Vagina (tissue), 2 donors: ENCODE data around the gene HHLA2. TPM values are rescaled to one million over a fixed set of nuclear protein-coding genes. Genes with fewer than 3 reads are reported as not detected.
A peak's percentile ranks its signal among the peaks of the same experiment; 100 is the strongest.

Experiments used
- DNase-seq, 2 donors: peaks; one replicate each; pipeline ENCODE4 v3.0.0-alpha.2; 2017; ENCODE audit errors: extremely low spot score in 2 of 2
- H3K27ac ChIP-seq: fragments of 200-600 bp; sonication (generic); one replicate; pipeline ENCODE4 v1.5.1; 2019
- H3K27me3 ChIP-seq: fragments of 200-600 bp; sonication (generic); one replicate; pipeline ENCODE4 v1.5.1; 2019
- H3K36me3 ChIP-seq, 2 donors: fragments of 200-600 bp; sonication (generic); one replicate each; pipeline ENCODE4 v1.5.1; 2017 to 2019
- H3K4me1 ChIP-seq: fragments of 200-600 bp; sonication (generic); one replicate; pipeline ENCODE4 v1.5.1; 2019
- H3K4me3 ChIP-seq, 2 donors: fragments of 200-600 bp; sonication (generic); 1 replicate in 1 of 2; 2 replicates in 1 of 2; pipeline ENCODE4 v1.5.1; 2016 to 2019
- H3K9me3 ChIP-seq: fragments of 200-600 bp; sonication (generic); one replicate; pipeline ENCODE4 v1.5.1; 2019
- POLR2A ChIP-seq, 2 donors: fragments of 450-650 bp; IDR thresholded peaks; one replicate each; pipeline ENCODE4 v1.6.1; 2017; ENCODE audit warnings: antibody characterized with exemption in 2 of 2, mild to moderate bottlenecking in 2 of 2, moderate library complexity in 2 of 2
- POLR2AphosphoS5 ChIP-seq, 2 donors: sonication (generic); formaldehyde crosslinking; IDR thresholded peaks; one replicate each; pipeline ENCODE4 v1.9.0; 2017; ENCODE audit warnings: antibody characterized with exemption in 2 of 2, mild to moderate bottlenecking in 2 of 2, low read depth in 1 of 2; ENCODE audit not compliant: insufficient read depth in 1 of 2
- intact Hi-C: fragments of 100-400 bp; cut with DNase I; formaldehyde crosslinking; loops from one replicate; pipeline ENCODE4 v1.15.1; 2023
- total RNA-seq: library from RNA; depleted of rRNA; stranded (reverse); fragments of >200 nt; gene quantifications from one replicate; pipeline ENCODE4 v1.2.3, GENCODE V29; 2016
- TF ChIP-seq, protein P1 (sequence below), 3 experiments: fragments of 450-650 bp in 2 of 3; fragments of 200-600 bp in 1 of 3; sonication (generic) in 1 of 3; IDR thresholded peaks; one replicate each; pipeline ENCODE4 v1.5.1; 2017 to 2019; ENCODE audit warnings: antibody characterized with exemption in 3 of 3, mild to moderate bottlenecking in 2 of 3, moderate library complexity in 2 of 3

The HHLA2 gene
- total RNA-seq, 1 donor from 2014 or later, result not detected

DNA sequence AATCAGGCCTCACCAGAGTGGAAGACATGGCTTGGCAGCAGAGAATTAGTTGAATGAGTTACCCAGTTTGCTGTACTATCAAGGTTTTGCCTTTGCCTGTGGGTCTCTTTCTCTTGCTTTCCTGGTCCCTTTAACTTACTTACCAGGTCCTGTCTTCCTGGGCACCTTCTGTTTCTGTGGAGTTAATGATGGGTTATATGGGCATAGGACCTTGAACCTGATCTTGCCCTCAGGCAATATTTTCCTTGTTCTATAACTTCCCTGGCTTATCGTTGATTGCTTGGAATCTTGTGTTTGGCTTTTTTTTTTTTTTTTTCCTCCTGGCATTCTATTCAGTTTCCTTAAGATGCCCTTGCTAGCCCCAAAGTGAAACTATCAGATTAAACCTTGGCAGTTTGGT is 106.8 kb downstream of the HHLA2 start:
- Histone ChIP-seq H3K36me3 (no peaks in the 10 kb centered on the region), H3K27ac (no peak overlapping the region), H3K27me3 (no peaks in the 10 kb centered on the region), H3K4me1 (no peaks in the 10 kb centered on the region), H3K9me3 (no peaks in the 10 kb centered on the region), H3K4me3 (no peak overlapping the region)
- DNase-seq, result no peak
- intact Hi-C loops, result no loop called here
- TF ChIP-seq, protein P1, sequence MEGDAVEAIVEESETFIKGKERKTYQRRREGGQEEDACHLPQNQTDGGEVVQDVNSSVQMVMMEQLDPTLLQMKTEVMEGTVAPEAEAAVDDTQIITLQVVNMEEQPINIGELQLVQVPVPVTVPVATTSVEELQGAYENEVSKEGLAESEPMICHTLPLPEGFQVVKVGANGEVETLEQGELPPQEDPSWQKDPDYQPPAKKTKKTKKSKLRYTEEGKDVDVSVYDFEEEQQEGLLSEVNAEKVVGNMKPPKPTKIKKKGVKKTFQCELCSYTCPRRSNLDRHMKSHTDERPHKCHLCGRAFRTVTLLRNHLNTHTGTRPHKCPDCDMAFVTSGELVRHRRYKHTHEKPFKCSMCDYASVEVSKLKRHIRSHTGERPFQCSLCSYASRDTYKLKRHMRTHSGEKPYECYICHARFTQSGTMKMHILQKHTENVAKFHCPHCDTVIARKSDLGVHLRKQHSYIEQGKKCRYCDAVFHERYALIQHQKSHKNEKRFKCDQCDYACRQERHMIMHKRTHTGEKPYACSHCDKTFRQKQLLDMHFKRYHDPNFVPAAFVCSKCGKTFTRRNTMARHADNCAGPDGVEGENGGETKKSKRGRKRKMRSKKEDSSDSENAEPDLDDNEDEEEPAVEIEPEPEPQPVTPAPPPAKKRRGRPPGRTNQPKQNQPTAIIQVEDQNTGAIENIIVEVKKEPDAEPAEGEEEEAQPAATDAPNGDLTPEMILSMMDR (IDR thresholded peaks at IDR 0.05), result no peak
- TF ChIP-seq POLR2AphosphoS5 (IDR thresholded peaks at IDR 0.05; ENCODE audit: insufficient read depth in 1 of 2, low read depth in 1 of 2) (no peak), POLR2A (IDR thresholded peaks at IDR 0.05) (no peak)

- Histone ChIP-seq H3K4me1 (no peaks in the 10 kb centered on the region), H3K4me3 (no peak overlapping the region), H3K27me3 (no peaks in the 10 kb centered on the region), H3K27ac (no peak overlapping the region), H3K36me3 (no peaks in the 10 kb centered on the region), H3K9me3 (no peaks in the 10 kb centered on the region)
- TF ChIP-seq, protein P1 (IDR thresholded peaks at IDR 0.05), result no peak
- no peak for TF ChIP-seq POLR2AphosphoS5 (IDR thresholded peaks at IDR 0.05; ENCODE audit: insufficient read depth in 1 of 2, low read depth in 1 of 2)
- TF ChIP-seq POLR2A (IDR thresholded peaks at IDR 0.05), result no peak
- intact Hi-C loops, result no loop called here
- DNase-seq, result no peak
Observed at GRCh38 chr3:108403686-108404345, 107.5 kb downstream of the HHLA2 start.

GRCh38 chr3:108404368-108404767 is 108.0 kb downstream of the HHLA2 start:
- no peaks in the 10 kb centered on the region for H3K27me3 ChIP-seq
- no peak overlapping the region for H3K27ac ChIP-seq
- H3K4me1 ChIP-seq, result no peaks in the 10 kb centered on the region
- no peaks in the 10 kb centered on the region for H3K9me3 ChIP-seq
- no peak overlapping the region for H3K4me3 ChIP-seq
- TF ChIP-seq, protein P1 (IDR thresholded peaks at IDR 0.05), result no peak
- TF ChIP-seq POLR2A (IDR thresholded peaks at IDR 0.05), result no peak
- TF ChIP-seq POLR2AphosphoS5 (IDR thresholded peaks at IDR 0.05; ENCODE audit: insufficient read depth in 1 of 2, low read depth in 1 of 2), result no peak
- intact Hi-C loops, result no loop called here
- H3K36me3 ChIP-seq, result no peaks in the 10 kb centered on the region
- no peak for DNase-seq

DNA sequence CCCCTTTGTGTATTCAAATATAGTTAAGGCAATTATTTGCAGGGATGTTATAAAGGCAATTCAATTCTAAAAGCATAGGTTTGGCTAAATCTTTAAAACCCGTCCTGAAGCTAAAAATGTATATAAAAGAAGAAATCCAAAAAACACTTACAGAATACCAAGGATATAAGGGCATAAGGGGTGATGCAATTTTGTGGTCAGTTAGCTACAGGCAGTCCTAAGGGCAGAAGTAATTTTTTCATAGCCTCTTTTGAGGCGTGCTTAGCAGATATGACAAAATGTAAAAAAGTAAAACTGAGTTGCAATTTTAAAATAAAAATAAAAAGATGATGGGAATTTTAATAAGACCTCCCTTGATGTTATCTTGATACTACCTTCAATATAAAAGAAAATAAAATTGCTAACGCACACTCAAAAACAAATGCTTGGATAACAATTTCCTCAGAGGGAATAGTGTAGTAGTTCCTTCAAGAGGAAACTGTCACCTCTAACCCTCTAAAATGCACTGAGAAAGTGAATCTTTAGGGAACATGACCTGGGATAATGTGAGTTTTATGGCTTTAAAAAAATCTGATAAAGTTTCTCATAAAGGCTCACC is 109.8 kb downstream of the HHLA2 start:
- H3K27ac ChIP-seq, result no peak overlapping the region
- H3K9me3 ChIP-seq, result no peaks in the 10 kb centered on the region
- no peak overlapping the region for H3K4me3 ChIP-seq
- H3K27me3 ChIP-seq, result no peaks in the 10 kb centered on the region
- TF ChIP-seq, protein P1 (IDR thresholded peaks at IDR 0.05), result no peak
- no peak for TF ChIP-seq POLR2A (IDR thresholded peaks at IDR 0.05)
- no peak for TF ChIP-seq POLR2AphosphoS5 (IDR thresholded peaks at IDR 0.05; ENCODE audit: insufficient read depth in 1 of 2, low read depth in 1 of 2)
- intact Hi-C loops, result no loop called here
- no peaks in the 10 kb centered on the region for H3K36me3 ChIP-seq
- peaks cover 5% of the 10 kb centered on the region for H3K4me1 ChIP-seq
- no peak for DNase-seq

GRCh38 chr3:108406661-108407206 is 110.4 kb downstream of the HHLA2 start:
- peak in 1 of 2 donors; percentile 56 for TF ChIP-seq POLR2AphosphoS5 (IDR thresholded peaks at IDR 0.05; ENCODE audit: insufficient read depth in 1 of 2, low read depth in 1 of 2)
- no peak for TF ChIP-seq POLR2A (IDR thresholded peaks at IDR 0.05)
- TF ChIP-seq, protein P1 (IDR thresholded peaks at IDR 0.05), result peak in 1 of 3 experiments; percentile 18
- Histone ChIP-seq H3K9me3 (no peaks in the 10 kb centered on the region), H3K4me3 (no peak overlapping the region), H3K27me3 (no peaks in the 10 kb centered on the region), H3K36me3 (no peaks in the 10 kb centered on the region), H3K4me1 (peaks cover 11% of the 10 kb centered on the region), H3K27ac (no peak overlapping the region)
- DNase-seq, result no peak
- intact Hi-C loops, result no loop called here
